ENCODE results near the gene COX7A2.
A peak's percentile ranks its signal among the peaks of the same experiment; 100 is the strongest.

The COX7A2 gene

DNA sequence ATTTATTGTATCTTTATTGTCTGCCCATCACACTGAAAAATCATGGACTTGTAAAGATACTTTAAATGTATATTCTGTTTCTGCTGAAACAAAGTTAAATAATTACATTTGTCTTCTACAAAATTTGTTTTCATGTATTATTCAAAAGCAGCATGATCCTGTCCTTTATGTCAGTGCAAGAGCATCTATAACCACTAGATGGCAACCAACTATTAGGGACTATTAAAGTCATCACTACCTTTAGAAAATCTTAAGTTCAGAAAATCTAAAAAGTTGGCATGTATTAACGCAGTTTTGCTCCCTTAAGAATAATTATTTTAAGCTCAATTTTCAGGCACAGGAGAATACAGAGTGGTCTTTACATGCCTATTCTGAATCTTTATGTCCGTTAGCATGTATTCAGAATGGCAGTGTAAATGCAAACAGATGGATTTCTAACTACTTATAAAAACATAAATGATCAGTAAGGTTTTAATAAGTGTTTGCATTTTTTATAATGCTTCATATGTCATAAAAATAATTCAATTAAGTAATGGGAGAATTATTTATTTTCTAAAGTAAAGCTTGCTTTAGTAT is 23.2 kb upstream of the COX7A2 start:
- Histone ChIP-seq H3K27me3 (ENCODE audit: insufficient read depth, low read length) (no peaks in the 10 kb centered on the region), H3K4me1 (ENCODE audit: insufficient read depth, low read length) (peaks cover 21% of the 10 kb centered on the region), H3K27ac (ENCODE audit: low read length) (no peak overlapping the region), H3K9ac (ENCODE audit: low read depth, low read length) (no peak overlapping the region), H3K4me3 (ENCODE audit: low read length) (no peak overlapping the region), H3K36me3 (ENCODE audit: insufficient read depth, low read depth, low read length) (peaks cover 41% of the 10 kb centered on the region), H3K9me3 (ENCODE audit: insufficient read depth, low read depth, low read length) (no peaks in the 10 kb centered on the region)

DNA sequence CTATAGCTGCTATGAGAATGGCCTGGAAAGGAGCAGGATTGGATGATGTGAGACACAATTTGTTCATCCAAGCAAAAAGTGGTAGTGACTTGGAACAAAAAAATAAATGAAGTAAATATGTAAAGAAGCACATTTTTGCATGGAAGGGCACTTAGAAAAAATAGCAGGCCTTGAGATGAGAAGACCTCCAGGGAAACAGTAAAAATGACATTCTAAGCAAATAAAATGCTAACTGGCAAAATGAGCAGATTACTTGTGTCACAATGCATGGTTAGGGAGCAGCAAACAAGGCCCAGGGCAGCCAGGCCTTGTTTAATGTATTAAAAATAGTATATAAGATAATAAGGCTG is 19.8 kb upstream of the COX7A2 start:
- H3K36me3 ChIP-seq (ENCODE audit: insufficient read depth, low read depth, low read length), result peaks cover 65% of the 10 kb centered on the region
- no peak overlapping the region for H3K9ac ChIP-seq (ENCODE audit: low read depth, low read length)

DNA sequence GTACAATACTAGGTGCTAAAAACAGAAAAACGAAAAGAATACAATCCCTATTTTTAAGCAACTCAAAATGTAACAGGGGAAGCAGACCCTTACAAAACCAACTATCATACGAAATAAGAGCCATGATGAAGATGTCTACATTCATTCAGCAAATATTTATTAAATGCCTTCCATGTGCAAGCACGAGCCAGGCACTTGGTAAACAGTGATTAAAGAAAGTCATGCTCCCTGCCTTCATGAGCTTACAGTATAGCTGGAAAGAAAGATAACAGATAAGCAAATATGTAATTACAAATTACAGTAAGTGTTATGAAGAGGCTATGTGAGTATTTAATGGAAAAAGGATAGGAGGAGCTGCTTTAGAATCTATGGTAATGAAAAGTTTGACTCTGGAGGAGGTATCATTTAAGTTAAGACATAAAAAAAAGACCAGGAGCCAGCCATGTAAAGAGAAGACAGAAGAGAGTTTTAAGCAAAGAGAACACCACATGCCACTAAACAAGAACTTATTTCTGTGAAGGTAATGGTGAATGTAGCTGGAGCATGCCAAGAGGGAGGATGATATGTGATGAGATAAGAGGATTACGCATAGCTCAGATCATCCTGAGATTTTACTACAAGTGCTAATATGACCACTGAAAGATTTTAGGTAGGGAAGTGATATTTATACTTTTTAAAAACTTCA is 19.3 kb upstream of the COX7A2 start:
- Histone ChIP-seq H3K9ac (ENCODE audit: low read depth, low read length) (no peak overlapping the region), H3K27me3 (ENCODE audit: insufficient read depth, low read length) (no peaks in the 10 kb centered on the region), H3K4me1 (ENCODE audit: insufficient read depth, low read length) (peaks cover 10% of the 10 kb centered on the region), H3K9me3 (ENCODE audit: insufficient read depth, low read depth, low read length) (no peaks in the 10 kb centered on the region), H3K27ac (ENCODE audit: low read length) (no peak overlapping the region), H3K36me3 (ENCODE audit: insufficient read depth, low read depth, low read length) (peaks cover 68% of the 10 kb centered on the region), H3K4me3 (ENCODE audit: low read length) (no peak overlapping the region)

More for the DNA sequence above, 19.8 kb upstream of the COX7A2 start:
- no peak overlapping the region for H3K4me3 ChIP-seq (ENCODE audit: low read length)
- no peak overlapping the region for H3K27ac ChIP-seq (ENCODE audit: low read length)
- H3K4me1 ChIP-seq (ENCODE audit: insufficient read depth, low read length), result peaks cover 16% of the 10 kb centered on the region
- H3K27me3 ChIP-seq (ENCODE audit: insufficient read depth, low read length), result no peaks in the 10 kb centered on the region
- no peaks in the 10 kb centered on the region for H3K9me3 ChIP-seq (ENCODE audit: insufficient read depth, low read depth, low read length)

DNA sequence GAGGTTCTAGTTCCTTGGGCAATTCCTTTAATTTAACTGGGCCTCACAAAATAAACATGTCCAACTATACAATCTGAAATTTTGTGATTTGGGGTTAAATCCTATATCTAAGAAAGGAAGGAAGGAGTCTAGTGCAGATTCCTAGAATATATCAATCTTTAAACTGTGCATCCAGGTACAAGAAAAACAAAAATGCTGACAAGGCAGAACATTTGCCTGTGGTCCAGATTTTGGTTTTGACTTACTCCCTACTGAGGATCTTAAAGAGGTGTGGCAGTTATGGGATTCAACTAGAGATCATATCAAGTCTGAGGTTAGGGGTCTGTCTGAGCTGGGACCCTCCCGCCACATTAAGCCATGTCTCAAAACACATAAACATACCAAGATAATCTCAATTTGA is 17.7 kb upstream of the COX7A2 start:
- no peak overlapping the region for H3K4me3 ChIP-seq (ENCODE audit: low read length)
- H3K9ac ChIP-seq (ENCODE audit: low read depth, low read length), result no peak overlapping the region
- no peaks in the 10 kb centered on the region for H3K4me1 ChIP-seq (ENCODE audit: insufficient read depth, low read length)
- H3K27ac ChIP-seq (ENCODE audit: low read length), result no peak overlapping the region
- no peaks in the 10 kb centered on the region for H3K27me3 ChIP-seq (ENCODE audit: insufficient read depth, low read length)
- no peaks in the 10 kb centered on the region for H3K9me3 ChIP-seq (ENCODE audit: insufficient read depth, low read depth, low read length)
- peaks cover 75% of the 10 kb centered on the region for H3K36me3 ChIP-seq (ENCODE audit: insufficient read depth, low read depth, low read length)

DNA sequence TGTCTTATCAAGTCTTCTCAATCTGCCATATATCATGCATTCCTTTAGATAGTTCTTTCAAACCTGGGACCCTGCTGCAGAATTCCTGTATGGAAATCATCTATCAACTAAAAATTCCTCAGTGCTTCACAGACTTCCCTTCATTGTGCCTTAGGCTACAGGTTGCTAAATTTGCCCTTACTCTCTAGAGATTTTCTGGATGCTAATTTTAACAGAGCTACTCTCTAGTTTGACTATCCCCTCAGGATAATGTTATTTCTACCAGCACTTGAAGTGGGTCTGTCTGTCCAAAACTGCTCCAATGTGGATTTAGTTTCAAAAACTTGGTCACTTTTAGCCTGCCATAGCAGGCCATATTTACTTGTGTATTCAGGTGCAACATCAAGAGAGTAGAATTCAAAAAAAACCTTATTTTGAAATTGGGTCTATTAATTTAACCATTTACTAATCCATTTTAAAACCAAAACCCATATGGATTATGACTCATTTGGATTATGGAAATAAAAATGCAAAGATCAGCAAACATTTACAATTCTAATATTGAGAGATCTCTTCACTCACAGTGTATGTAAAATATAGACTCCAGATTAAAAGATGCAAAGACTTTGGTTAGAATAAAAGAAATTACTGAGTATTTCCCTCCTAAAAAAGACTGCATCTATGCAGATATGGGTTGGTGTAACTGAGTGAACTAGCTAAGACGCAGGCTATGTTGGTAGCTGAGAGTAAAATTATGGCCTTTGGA is 13.9 kb upstream of the COX7A2 start:
- Histone ChIP-seq H3K36me3 (ENCODE audit: insufficient read depth, low read depth, low read length) (peaks cover 67% of the 10 kb centered on the region), H3K27me3 (ENCODE audit: insufficient read depth, low read length) (no peaks in the 10 kb centered on the region), H3K9ac (ENCODE audit: low read depth, low read length) (no peak overlapping the region), H3K4me1 (ENCODE audit: insufficient read depth, low read length) (no peaks in the 10 kb centered on the region), H3K4me3 (ENCODE audit: low read length) (no peak overlapping the region), H3K27ac (ENCODE audit: low read length) (no peak overlapping the region), H3K9me3 (ENCODE audit: insufficient read depth, low read depth, low read length) (no peaks in the 10 kb centered on the region)

DNA sequence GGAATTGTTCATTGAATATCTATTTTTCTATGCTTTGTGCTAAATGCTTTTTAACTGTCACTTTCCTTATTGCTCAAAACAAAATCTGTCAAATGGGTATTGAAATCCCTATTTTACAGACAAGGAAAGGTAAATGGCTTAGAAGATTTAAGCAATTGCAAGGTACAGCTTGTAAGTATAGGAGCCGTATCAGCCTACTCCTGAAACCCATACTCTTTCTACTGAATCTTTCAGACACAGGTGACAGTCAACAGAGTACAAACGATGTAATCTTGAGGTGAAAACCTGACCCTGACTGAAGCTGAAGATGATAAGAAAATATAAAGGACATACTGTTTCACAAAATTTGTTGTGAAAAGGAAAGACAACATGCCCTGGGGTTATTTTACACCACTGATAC is 7.0 kb upstream of the COX7A2 start:
- Histone ChIP-seq H3K36me3 (ENCODE audit: insufficient read depth, low read depth, low read length) (peaks cover 13% of the 10 kb centered on the region; the same call in 1 of the 2 replicates), H3K4me3 (ENCODE audit: low read length) (peak overlapping the region; percentile 37; the same call in 1 of the 2 replicates), H3K4me1 (ENCODE audit: insufficient read depth, low read length) (peaks cover 27% of the 10 kb centered on the region), H3K27me3 (ENCODE audit: insufficient read depth, low read length) (0 out of 2 replicates have a peak, but pooled peaks cover 12% of the 10 kb centered on the region), H3K9ac (ENCODE audit: low read depth, low read length) (peak overlapping the region; percentile 43; the same call in 1 of the 2 replicates), H3K27ac (ENCODE audit: low read length) (no peak overlapping the region), H3K9me3 (ENCODE audit: insufficient read depth, low read depth, low read length) (no peaks in the 10 kb centered on the region)

- H3K27me3 ChIP-seq (ENCODE audit: insufficient read depth, low read length), result 0 out of 2 replicates have a peak, but pooled peaks cover 12% of the 10 kb centered on the region
- H3K9me3 ChIP-seq (ENCODE audit: insufficient read depth, low read depth, low read length), result no peaks in the 10 kb centered on the region
- H3K9ac ChIP-seq (ENCODE audit: low read depth, low read length), result peak overlapping the region; percentile 43; the same call in 1 of the 2 replicates
- H3K27ac ChIP-seq (ENCODE audit: low read length), result peak overlapping the region; percentile 53
- peak overlapping the region; percentile 37; the same call in 1 of the 2 replicates for H3K4me3 ChIP-seq (ENCODE audit: low read length)
- H3K4me1 ChIP-seq (ENCODE audit: insufficient read depth, low read length), result peaks cover 27% of the 10 kb centered on the region
- H3K36me3 ChIP-seq (ENCODE audit: insufficient read depth, low read depth, low read length), result peaks cover 6% of the 10 kb centered on the region; the same call in 1 of the 2 replicates
These were observed 6.2 kb upstream of the COX7A2 start for GRCh38 chr6:75249837-75250236.

GRCh38 chr6:75246386-75246785 is 2.8 kb upstream of the COX7A2 start:
- Histone ChIP-seq H3K27me3 (ENCODE audit: insufficient read depth, low read length) (0 out of 2 replicates have a peak, but pooled peaks cover 12% of the 10 kb centered on the region), H3K4me1 (ENCODE audit: insufficient read depth, low read length) (peaks cover 20% of the 10 kb centered on the region), H3K9me3 (ENCODE audit: insufficient read depth, low read depth, low read length) (no peaks in the 10 kb centered on the region), H3K27ac (ENCODE audit: low read length) (no peak overlapping the region), H3K36me3 (ENCODE audit: insufficient read depth, low read depth, low read length) (peaks cover 2% of the 10 kb centered on the region; the same call in 1 of the 2 replicates), H3K9ac (ENCODE audit: low read depth, low read length) (no peak overlapping the region), H3K4me3 (ENCODE audit: low read length) (no peak overlapping the region)

- Histone ChIP-seq H3K27me3 (ENCODE audit: insufficient read depth, low read length) (0 out of 2 replicates have a peak, but pooled peaks cover 12% of the 10 kb centered on the region), H3K9ac (ENCODE audit: low read depth, low read length) (peak overlapping the region; percentile 95), H3K27ac (ENCODE audit: low read length) (peak overlapping the region; percentile 33), H3K9me3 (ENCODE audit: insufficient read depth, low read depth, low read length) (no peaks in the 10 kb centered on the region), H3K4me1 (ENCODE audit: insufficient read depth, low read length) (peaks cover under 1% of the 10 kb centered on the region; the same call in 1 of the 2 replicates), H3K36me3 (ENCODE audit: insufficient read depth, low read depth, low read length) (peaks cover 25% of the 10 kb centered on the region), H3K4me3 (ENCODE audit: low read length) (peak overlapping the region; percentile 95)
These were observed 523 bp upstream of the COX7A2 start for GRCh38 chr6:75244063-75244584.

DNA sequence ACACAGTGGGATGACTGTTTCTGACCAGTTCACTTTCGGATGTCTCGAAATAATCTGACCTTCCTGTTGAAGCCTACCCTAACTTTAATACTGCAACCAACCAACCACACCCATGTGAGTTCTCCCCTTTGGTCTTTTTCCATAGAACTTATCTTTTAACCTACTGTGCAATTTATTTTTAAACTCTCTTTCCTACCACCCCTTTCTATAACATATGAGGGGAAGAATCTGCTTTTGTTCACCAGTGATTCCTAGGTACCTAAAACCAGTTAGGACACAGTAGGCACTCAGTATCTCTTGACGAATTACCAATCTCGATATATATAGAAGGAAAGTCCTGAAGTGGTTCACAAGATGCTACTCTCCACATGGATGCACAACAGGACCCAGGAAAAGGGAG is 7.0 kb downstream of the COX7A2 start:
- Histone ChIP-seq H3K4me1 (ENCODE audit: insufficient read depth, low read length) (peaks cover 18% of the 10 kb centered on the region; the same call in 1 of the 2 replicates), H3K4me3 (ENCODE audit: low read length) (no peak overlapping the region), H3K27ac (ENCODE audit: low read length) (no peak overlapping the region), H3K27me3 (ENCODE audit: insufficient read depth, low read length) (no peaks in the 10 kb centered on the region), H3K9me3 (ENCODE audit: insufficient read depth, low read depth, low read length) (no peaks in the 10 kb centered on the region), H3K36me3 (ENCODE audit: insufficient read depth, low read depth, low read length) (peaks cover 50% of the 10 kb centered on the region), H3K9ac (ENCODE audit: low read depth, low read length) (no peak overlapping the region)

- H3K36me3 ChIP-seq (ENCODE audit: insufficient read depth, low read depth, low read length), result peaks cover 37% of the 10 kb centered on the region
- H3K4me3 ChIP-seq (ENCODE audit: low read length), result no peak overlapping the region
- H3K27me3 ChIP-seq (ENCODE audit: insufficient read depth, low read length), result no peaks in the 10 kb centered on the region
- H3K9me3 ChIP-seq (ENCODE audit: insufficient read depth, low read depth, low read length), result no peaks in the 10 kb centered on the region
- no peak overlapping the region for H3K27ac ChIP-seq (ENCODE audit: low read length)
- peaks cover 18% of the 10 kb centered on the region; the same call in 1 of the 2 replicates for H3K4me1 ChIP-seq (ENCODE audit: insufficient read depth, low read length)
- no peak overlapping the region for H3K9ac ChIP-seq (ENCODE audit: low read depth, low read length)
These were observed 8.3 kb downstream of the COX7A2 start for GRCh38 chr6:75235271-75235670.
